H1 (cell line): ENCODE results near the gene IFNK. TPM values are rescaled to one million over a fixed set of nuclear protein-coding genes. Genes with fewer than 3 reads are reported as not detected.

Source experiments
- CTCF ChIA-PET: fragments of 300-600 bp; sonication (Branson Sonifier 250); formaldehyde crosslinking; loops from one replicate; lab custom pipeline; 2021; ENCODE audit not compliant: partially characterized antibody; lab: Charles Lee
- POLR2A ChIA-PET: fragments of 300-600 bp; sonication (Branson Sonifier 250); formaldehyde crosslinking; loops from one replicate; lab custom pipeline; 2021; ENCODE audit warnings: inconsistent platforms; ENCODE audit not compliant: partially characterized antibody; lab: Charles Lee
- DNase-seq, 2 experiments: peaks; one replicate each; pipeline versions ENCODE4 v3.0.0 to v3.0.0-alpha.2; 2010 to 2022; ENCODE audit warnings: low spot score in 2 of 2, low read depth in 1 of 2, mixed read lengths in 1 of 2
- FAIRE-seq: peaks from 2 replicates; lab custom pipeline; 2011; peaks lifted over from hg19 to GRCh38; lab: Jason Lieb, UNC
- H2AFZ ChIP-seq: 2 replicates; pipeline ENCODE4 v1.8.1; 2012; ENCODE audit warnings: low read length, inconsistent platforms
- H2AK5ac ChIP-seq: 2 replicates; pipeline ENCODE4 v1.6.1; 2013; ENCODE audit warnings: low read depth, low read length
- H2BK120ac ChIP-seq: replicated peaks from 2 replicates; pipeline ENCODE3; 2013; ENCODE audit warnings: low read depth, low read length, inconsistent platforms
- H2BK12ac ChIP-seq: 2 replicates; pipeline ENCODE4 v1.6.1; 2013; ENCODE audit warnings: low read depth, low read length
- H2BK15ac ChIP-seq: 2 replicates; pipeline ENCODE4 v1.6.1; 2013; ENCODE audit warnings: low read length
- H2BK20ac ChIP-seq: 2 replicates; pipeline ENCODE4 v1.6.1; 2013; ENCODE audit warnings: low read length
- H2BK5ac ChIP-seq: 2 replicates; pipeline ENCODE4 v1.6.1; 2013; ENCODE audit warnings: low read depth, low read length
- H3K14ac ChIP-seq: 2 replicates; pipeline ENCODE4 v1.6.1; 2013; ENCODE audit warnings: inconsistent platforms; ENCODE audit not compliant: insufficient read length
- H3K18ac ChIP-seq: 2 replicates; pipeline ENCODE4 v1.6.1; 2013; ENCODE audit warnings: low read length; ENCODE audit errors: extremely low read depth
- H3K23ac ChIP-seq: 2 replicates; pipeline ENCODE4 v1.6.1; 2013; ENCODE audit warnings: inconsistent platforms; ENCODE audit not compliant: insufficient read length
- H3K23me2 ChIP-seq: 2 replicates; pipeline ENCODE4 v1.6.1; 2013; ENCODE audit warnings: low read depth, low read length
- H3K27ac ChIP-seq: 2 replicates; pipeline ENCODE4 v1.6.1; 2011; ENCODE audit warnings: low read depth, low read length, inconsistent platforms
- H3K27me3 ChIP-seq, 4 experiments: replicated peaks in 1 of 4; 1 replicate in 1 of 4; 2 replicates in 3 of 4; pipeline versions ENCODE4 v1.6.1 to v1.8.1; 2011 to 2013; ENCODE audit warnings: low read length in 3 of 4, mild to moderate bottlenecking in 3 of 4, inconsistent platforms in 2 of 4, mixed read lengths in 2 of 4, moderate library complexity in 1 of 4; ENCODE audit not compliant: control insufficient read depth in 3 of 4, insufficient read depth in 3 of 4; ENCODE audit errors: extremely low read depth in 1 of 4
- H3K36me3 ChIP-seq, 4 experiments: 2 replicates each; pipeline versions ENCODE4 v1.6.1 to v1.8.1; 2011 to 2013; ENCODE audit warnings: mild to moderate bottlenecking in 4 of 4, low read length in 3 of 4, moderate library complexity in 2 of 4, control low read depth in 1 of 4, inconsistent platforms in 1 of 4; ENCODE audit not compliant: insufficient read depth in 4 of 4, control insufficient read depth in 2 of 4
- H3K4ac ChIP-seq: replicated peaks from 2 replicates; pipeline ENCODE3; 2013; ENCODE audit warnings: low read length, low read depth, mixed read lengths, inconsistent platforms; ENCODE audit not compliant: insufficient read length
- H3K4me1 ChIP-seq, 4 experiments: replicated peaks in 1 of 4; 1 replicate in 1 of 4; 2 replicates in 3 of 4; pipeline versions ENCODE4 v1.6.1 to v1.8.1; 2011 to 2013; ENCODE audit warnings: low read length in 3 of 4, inconsistent platforms in 2 of 4, mixed read lengths in 1 of 4; ENCODE audit not compliant: insufficient read depth in 4 of 4, control insufficient read depth in 3 of 4
- H3K4me2 ChIP-seq, 2 experiments: 2 replicates each; pipeline versions ENCODE4 v1.6.1 to v1.8.1; 2011 to 2013; ENCODE audit warnings: low read depth in 2 of 2, low read length in 2 of 2, control low read depth in 1 of 2, inconsistent platforms in 1 of 2, mild to moderate bottlenecking in 1 of 2; ENCODE audit not compliant: insufficient read depth in 1 of 2
- H3K4me3 ChIP-seq, 4 experiments: fragments of 200-600, 300-600 bp in 1 of 4; sonication (generic), shearing (Covaris generic), sonication (Bioruptor Twin) in 1 of 4; 2 replicates each; pipeline versions ENCODE4 v1.5.1 to v1.8.1; 2011 to 2016; ENCODE audit warnings: low read length in 4 of 4, low read depth in 3 of 4, control low read depth in 2 of 4, inconsistent platforms in 2 of 4, mild to moderate bottlenecking in 2 of 4, mixed read lengths in 1 of 4, moderate library complexity in 1 of 4; ENCODE audit not compliant: insufficient read depth in 2 of 4; ENCODE audit errors: extremely low read depth in 1 of 4
- H3K56ac ChIP-seq: replicated peaks from 2 replicates; pipeline ENCODE3; 2013; ENCODE audit warnings: low read depth, mild to moderate bottlenecking, mixed read lengths, low read length, inconsistent platforms; ENCODE audit not compliant: insufficient read length
- H3K79me1 ChIP-seq: 2 replicates; pipeline ENCODE4 v1.6.1; 2013; ENCODE audit warnings: low read depth, low read length, control low read depth
- H3K79me2 ChIP-seq, 2 experiments: 2 replicates each; pipeline versions ENCODE4 v1.6.1 to v1.8.1; 2012 to 2013; ENCODE audit warnings: low read length in 2 of 2, mild to moderate bottlenecking in 2 of 2, inconsistent platforms in 1 of 2; ENCODE audit not compliant: insufficient read depth in 2 of 2, control insufficient read depth in 1 of 2
- H3K9ac ChIP-seq, 4 experiments: replicated peaks in 1 of 4; 1 replicate in 1 of 4; 2 replicates in 3 of 4; pipeline versions ENCODE4 v1.6.1 to v1.8.1; 2011 to 2013; ENCODE audit warnings: low read depth in 3 of 4, low read length in 3 of 4, control low read depth in 2 of 4, mild to moderate bottlenecking in 2 of 4, moderate library complexity in 2 of 4, inconsistent platforms in 1 of 4; ENCODE audit errors: extremely low read depth in 1 of 4
- H3K9me3 ChIP-seq, 2 experiments: 2 replicates each; pipeline versions ENCODE4 v1.6.1 to v1.8.1; 2012 to 2013; ENCODE audit warnings: mild to moderate bottlenecking in 2 of 2, moderate library complexity in 2 of 2, control low read depth in 1 of 2, inconsistent platforms in 1 of 2, low read depth in 1 of 2, low read length in 1 of 2, mixed read lengths in 1 of 2; ENCODE audit not compliant: insufficient read depth in 2 of 2
- H4K20me1 ChIP-seq, 2 experiments: replicated peaks in 1 of 2; 2 replicates each; pipeline versions ENCODE3 to v1.8.1; 2011 to 2013; ENCODE audit warnings: inconsistent platforms in 2 of 2, low read length in 2 of 2, mild to moderate bottlenecking in 1 of 2; ENCODE audit not compliant: insufficient read depth in 2 of 2, control insufficient read depth in 1 of 2
- H4K5ac ChIP-seq: 2 replicates; pipeline ENCODE4 v1.6.1; 2013; ENCODE audit warnings: low read length, low read depth, mixed read lengths, inconsistent platforms; ENCODE audit not compliant: insufficient read length
- H4K8ac ChIP-seq: 2 replicates; pipeline ENCODE4 v1.8.0; 2013; ENCODE audit warnings: mild to moderate bottlenecking, moderate library complexity, low read length, inconsistent platforms; ENCODE audit not compliant: insufficient read depth; ENCODE audit errors: extremely low read depth
- H4K91ac ChIP-seq: replicated peaks from 2 replicates; pipeline ENCODE3; 2013; ENCODE audit warnings: low read length, mixed read lengths, inconsistent platforms; ENCODE audit not compliant: insufficient read length
- BACH1 ChIP-seq: IDR thresholded peaks from 2 replicates; pipeline ENCODE4 v1.6.1; 2012; ENCODE audit warnings: low read length, improper control_type of control experiment
- CTCF ChIP-seq, 3 experiments: IDR thresholded peaks; 1 replicate in 2 of 3; 2 replicates in 1 of 3; pipeline versions ENCODE4 v1.5.1 to v1.6.1; 2011; ENCODE audit warnings: low read length in 3 of 3, mild to moderate bottlenecking in 3 of 3, inconsistent platforms in 2 of 3, low read depth in 1 of 3, moderate library complexity in 1 of 3; ENCODE audit not compliant: insufficient read depth in 1 of 3; ENCODE audit errors: control extremely low read depth in 1 of 3
- JUND ChIP-seq: IDR thresholded peaks from 2 replicates; pipeline ENCODE4 v1.6.1; 2011; ENCODE audit warnings: mild to moderate bottlenecking, improper control_type of control experiment, low read length
- NRF1 ChIP-seq: IDR thresholded peaks from 2 replicates; pipeline ENCODE4 v1.6.1; 2011; ENCODE audit warnings: mild to moderate bottlenecking, low read depth, low read length, improper control_type of control experiment
- PHF8 ChIP-seq: fragments of 200-600 bp; sonication (generic); conservative IDR thresholded peaks from 2 replicates; pipeline ENCODE4 v1.7.1; 2012; ENCODE audit warnings: low read depth, mild to moderate bottlenecking, inconsistent platforms, low read length, moderate library complexity
- USF2 ChIP-seq: IDR thresholded peaks from 2 replicates; pipeline ENCODE4 v1.6.1; 2011; ENCODE audit warnings: low read length, improper control_type of control experiment
- WGBS, 2 experiments: shearing (Covaris generic) in 1 of 2; methylation state at CpG; one replicate each; pipeline versions ENCODE4 v1.1.6 to v1.1.7; 2013 to 2015; ENCODE audit warnings: low lambda C conversion rate in 2 of 2, mixed read lengths in 2 of 2, inconsistent platforms in 1 of 2, low coverage in 1 of 2, missing lambda C conversion rate in 1 of 2; ENCODE audit not compliant: insufficient replicate concordance in 2 of 2, insufficient coverage in 1 of 2, insufficient read length in 1 of 2; ENCODE audit errors: extremely low coverage in 1 of 2, missing lambda C conversion rate in 1 of 2; 5-methylcytosine and 5-hydroxymethylcytosine counted together
- polyA plus RNA-seq, 7 experiments: library from polyadenylated mRNA; depleted of rRNA in 3 of 7; stranded (reverse) in 5 of 7; unstranded in 2 of 7; fragments of >200 nt in 5 of 7; fragments of 200-250 nt in 2 of 7; gene quantifications; 1 replicate in 5 of 7; 2 replicates in 1 of 7; 4 replicates in 1 of 7; pipeline versions ENCODE4 v1.2.1 to v1.2.3, GENCODE V29; 2011 to 2013; ENCODE audit warnings: missing spikeins in 2 of 7, mixed read lengths in 2 of 7
- total RNA-seq: library from RNA; stranded (reverse); fragmentation: NEBNext Ultra II Directional; extraction: Animal tissue kit (Norgen Biotek cat#: 25700); gene quantifications from 2 replicates; pipeline ENCODE4 v1.2.1, GENCODE V29; 2021

IFNK gene
- total and polyA plus RNA-seq, 2 of the 8 experiments (the other 6 are each of a cell fraction or from before 2014, with no cell fraction given) = not detected

- POLR2A ChIA-PET = interaction anchor here (0.6 kb wide), 1 partner anchor 860 kb away, joined by 3 read pairs; no protein-coding TSS in a partner anchor
- Histone ChIP-seq H3K4me2 (no peak overlapping the region), H2AFZ (no peak overlapping the region), H2BK5ac (no peak overlapping the region), H3K36me3 (no peaks in the 10 kb centered on the region), H3K56ac (no peak overlapping the region), H3K23me2 (no peaks in the 10 kb centered on the region), H2BK20ac (no peak overlapping the region), H3K27me3 (no peaks in the 10 kb centered on the region), H3K4me1 (no peaks in the 10 kb centered on the region), H2BK120ac (no peak overlapping the region), H3K14ac (no peak overlapping the region), H3K27ac (no peak overlapping the region), H2BK12ac (no peak overlapping the region), H3K4me3 (no peak overlapping the region)
- WGBS, 2 experiments = 85% methylated on average over 10 of the region's 10 CpGs; no CpG with 5 or more reads in 1 of the 2 experiments
- no peak for TF ChIP-seq PHF8
- TF ChIP-seq BACH1 = no peak
- no peak for TF ChIP-seq CTCF (IDR thresholded peaks at IDR 0.05; ENCODE audit: control extremely low read depth in 1 of 3, insufficient read depth in 1 of 3, low read depth in 1 of 3, low read length in 3 of 3)
- TF ChIP-seq USF2 = no peak
- TF ChIP-seq NRF1 = no peak
- TF ChIP-seq JUND = no peak
- TF ChIP-seq, all 59 proteins: peak for 0
- H3K79me2 ChIP-seq = peaks cover 0 to 36% of the 10 kb centered on the region in 2 experiments; a peak in 3 of 4 replicates
- H4K20me1 ChIP-seq = no peaks in the 10 kb centered on the region
- no peaks in the 10 kb centered on the region for H3K9me3 ChIP-seq
- peaks cover 2% of the 10 kb centered on the region; the same call in 1 of the 2 replicates for H3K79me1 ChIP-seq
- H3K23ac ChIP-seq = no peak overlapping the region
- DNase-seq = no peak
- CTCF ChIA-PET = interaction anchor here (0.8 to 1.6 kb wide), 3 partner anchors 8 to 73 kb away, joined by 3 to 4 read pairs (median 3); partner anchors contain the start of gene MOB3B
- no peak overlapping the region for H2AK5ac ChIP-seq
- H2BK15ac ChIP-seq = no peak overlapping the region
- H3K4ac ChIP-seq = no peak overlapping the region
- H4K91ac ChIP-seq = no peak overlapping the region
- H3K9ac ChIP-seq = no peak overlapping the region
- H4K5ac ChIP-seq = no peak overlapping the region
- H3K18ac ChIP-seq = no peak overlapping the region
- no peak overlapping the region for H4K8ac ChIP-seq
- no peak for FAIRE-seq
Measured at GRCh38 chr9:27519466-27520465, 4.3 kb upstream of the IFNK start.
